ENCODE results near the gene KMT2A.
"Not testable (repeated sequence)": the region's sequence is repeated elsewhere in the genome, so short reads cannot be mapped to it uniquely, and the experiment has no call there.

The KMT2A gene

DNA sequence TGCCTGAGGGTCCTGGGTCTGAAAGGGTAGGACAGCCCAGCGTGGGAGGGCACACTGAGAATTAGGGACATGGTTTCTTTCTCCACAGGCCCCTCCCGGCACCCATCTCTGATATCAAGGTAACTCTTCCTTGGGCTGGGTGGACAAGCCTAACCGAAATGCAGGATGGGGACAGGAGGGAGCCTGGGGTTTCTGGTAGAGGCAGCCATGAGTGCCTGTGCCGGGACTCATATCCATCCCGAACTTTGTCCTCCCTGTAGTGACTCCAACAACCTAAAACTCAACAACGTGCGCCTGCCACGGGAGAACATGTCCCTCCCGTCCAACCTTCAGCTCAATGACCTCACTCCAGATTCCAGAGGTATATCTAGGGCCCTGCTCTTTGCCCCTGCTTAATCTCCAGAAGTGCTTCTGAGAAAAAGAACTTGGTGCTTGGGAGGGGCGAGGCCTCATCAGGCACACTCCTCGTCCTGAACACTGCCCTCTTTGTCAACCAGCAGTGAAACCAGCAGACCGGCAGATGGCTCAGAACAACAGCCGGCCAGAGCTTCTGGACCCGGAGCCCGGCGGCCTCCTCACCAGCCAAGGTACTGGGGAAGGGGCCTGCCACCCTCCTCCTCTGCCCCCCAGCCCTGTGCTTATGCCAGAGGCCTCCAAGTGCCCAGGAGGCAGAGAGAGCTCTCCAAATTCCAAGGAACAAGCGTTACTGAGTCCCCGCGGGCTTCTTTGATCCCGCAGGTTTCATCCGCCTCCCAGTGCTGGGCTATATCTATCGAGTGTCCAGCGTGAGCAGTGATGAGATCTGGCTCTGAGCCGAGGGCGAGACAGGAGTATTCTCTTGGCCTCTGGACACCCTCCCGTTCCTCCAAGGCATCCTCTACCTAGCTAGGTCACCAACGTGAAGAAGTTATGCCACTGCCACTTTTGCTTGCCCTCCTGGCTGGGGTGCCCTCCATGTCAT, 97.8 kb downstream of the KMT2A start:
- DNase-seq = no peak

DNA sequence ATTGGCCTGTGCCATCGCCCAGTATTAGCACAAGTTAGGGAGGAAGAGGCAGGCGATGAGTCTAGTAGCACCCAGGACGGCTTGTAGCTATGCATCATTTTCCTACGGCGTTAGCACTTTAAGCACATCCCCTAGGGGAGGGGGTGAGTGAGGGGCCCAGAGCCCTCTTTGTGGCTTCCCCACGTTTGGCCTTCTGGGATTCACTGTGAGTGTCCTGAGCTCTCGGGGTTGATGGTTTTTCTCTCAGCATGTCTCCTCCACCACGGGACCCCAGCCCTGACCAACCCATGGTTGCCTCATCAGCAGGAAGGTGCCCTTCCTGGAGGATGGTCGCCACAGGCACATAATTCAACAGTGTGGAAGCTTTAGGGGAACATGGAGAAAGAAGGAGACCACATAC, 99.0 kb downstream of the KMT2A start:
- no peak for DNase-seq

DNA sequence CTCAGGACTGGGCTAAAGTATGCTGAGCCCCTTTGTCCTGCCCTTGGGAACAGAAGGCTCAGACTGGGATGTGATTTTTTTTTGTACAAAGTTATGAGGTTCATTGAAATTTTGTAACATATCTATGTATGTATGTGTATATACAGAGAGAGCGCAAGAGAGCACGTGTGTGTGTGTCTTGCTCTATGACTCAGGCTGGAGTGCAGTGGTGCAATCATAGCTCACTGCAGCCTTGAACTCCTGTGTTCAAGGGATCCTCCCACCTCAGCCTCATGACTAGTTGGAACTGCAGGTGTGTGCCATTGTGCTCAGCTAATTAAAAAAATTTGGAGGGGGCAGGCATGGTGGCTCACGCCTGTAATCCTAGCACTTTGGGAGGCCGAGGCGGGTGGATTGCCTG, 100.4 kb downstream of the KMT2A start:
- DNase-seq = no peak

DNA sequence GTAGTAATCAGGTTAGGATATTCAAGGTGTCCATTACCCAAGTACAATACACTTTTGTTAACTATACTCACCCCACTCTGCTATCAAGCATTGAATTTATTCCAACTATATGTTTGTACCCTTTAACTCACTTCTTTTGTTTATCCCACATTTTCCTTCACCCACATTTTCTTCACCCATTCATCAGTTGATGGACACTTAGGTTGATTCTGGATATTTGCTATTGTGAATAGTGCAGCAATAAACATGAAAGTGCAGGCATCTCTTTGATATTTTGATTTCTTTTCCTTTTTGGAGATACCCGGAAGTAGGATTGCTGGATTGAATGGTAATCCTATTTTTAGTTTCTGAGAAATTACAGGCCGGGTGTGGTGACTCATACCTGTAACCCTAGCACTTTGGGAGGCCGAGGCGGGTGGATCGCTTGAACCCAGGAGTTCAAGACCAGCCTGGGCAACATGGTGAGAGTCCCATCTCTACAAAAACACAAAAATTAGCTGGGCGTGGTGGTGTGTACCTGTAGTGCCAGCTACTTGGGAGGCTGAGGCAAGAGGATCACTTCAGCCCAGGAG, 101.2 kb downstream of the KMT2A start:
- DNase-seq = no peak

DNA sequence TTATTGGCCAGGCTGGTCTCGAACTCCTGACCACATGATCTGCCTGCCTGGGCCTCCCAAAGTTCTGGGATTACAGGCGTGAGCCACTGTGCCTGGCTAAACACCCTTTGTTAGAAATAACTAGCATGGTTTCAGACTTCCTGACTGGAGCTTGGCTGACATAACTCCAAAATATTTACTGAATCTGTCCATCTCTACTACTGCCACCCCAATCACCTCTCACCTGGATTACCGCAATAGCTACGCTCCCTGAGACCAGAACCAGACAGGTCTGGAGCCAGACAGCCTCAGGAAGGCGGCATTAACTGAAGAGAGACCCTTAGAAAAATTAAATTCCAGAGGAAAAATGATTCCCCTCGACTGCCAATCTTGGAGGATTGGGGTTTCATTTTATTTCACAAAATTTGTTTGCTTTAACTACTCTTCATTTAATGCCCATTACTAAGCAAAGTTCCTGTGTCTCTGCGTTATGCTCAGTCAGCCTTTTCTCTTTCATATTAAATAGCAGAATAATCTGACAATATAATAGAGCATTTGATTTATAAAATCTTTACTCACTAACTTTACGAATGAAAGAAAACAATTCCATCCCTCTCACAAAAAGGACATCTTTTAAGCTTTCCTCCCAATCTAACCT, 107.8 kb downstream of the KMT2A start:
- no peak for DNase-seq

DNA sequence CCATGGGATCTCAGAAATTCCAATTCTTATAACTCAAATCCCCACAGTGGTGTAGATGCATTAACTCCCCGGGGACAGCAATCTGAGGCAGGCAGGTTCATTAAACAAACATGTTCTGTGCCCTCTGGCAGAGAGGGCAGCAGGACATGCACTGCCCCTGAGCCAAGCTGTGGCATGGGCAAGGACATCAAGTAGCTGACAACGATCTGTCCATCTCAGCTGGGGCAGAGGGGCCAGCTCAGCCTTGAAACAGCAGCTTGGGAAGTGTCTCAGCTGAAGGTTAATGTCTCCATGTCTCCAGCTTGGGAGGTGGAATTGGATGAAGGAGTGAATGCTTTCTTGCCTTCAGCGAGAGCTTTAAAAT, 108.3 kb downstream of the KMT2A start:
- no peak for DNase-seq

DNA sequence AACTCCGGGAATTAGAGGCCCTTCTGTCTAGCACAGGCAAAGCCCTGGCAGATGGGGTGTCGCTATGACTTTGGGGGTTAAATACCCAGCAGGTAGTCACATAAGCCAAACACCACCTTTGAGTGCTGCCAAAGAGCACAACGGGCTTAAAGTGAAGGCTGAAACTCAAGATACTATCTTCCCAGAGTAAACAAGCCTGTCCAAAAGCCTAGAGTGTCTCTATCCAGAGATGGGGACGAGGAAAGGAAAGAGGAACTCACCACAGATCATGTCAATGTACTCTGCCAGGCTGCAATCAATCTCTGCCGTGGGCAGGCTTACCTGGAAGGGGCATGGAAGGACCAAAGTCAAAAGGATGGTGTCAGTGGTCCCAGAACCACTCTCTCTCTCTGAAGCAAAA, 109.2 kb downstream of the KMT2A start:
- DNase-seq = no peak

DNA sequence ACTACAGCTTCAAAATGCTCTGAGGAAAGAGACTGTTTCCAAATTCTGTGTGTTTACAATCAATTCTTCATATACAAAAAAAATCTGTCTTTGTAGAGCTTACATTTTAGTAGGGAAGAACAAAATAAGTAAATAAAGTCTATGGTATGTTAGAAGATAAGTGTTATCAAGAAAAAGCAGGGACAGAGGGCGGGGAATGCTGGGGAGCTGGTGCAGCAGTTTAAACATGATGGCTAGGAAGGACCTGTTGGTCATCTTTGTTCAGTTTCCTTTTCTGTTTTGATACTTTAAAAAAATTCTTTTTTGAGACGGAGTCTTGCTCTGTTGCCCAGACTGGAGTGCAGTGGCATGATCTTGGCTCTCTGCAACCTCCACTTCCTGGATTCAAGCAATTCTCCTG, 110.8 kb downstream of the KMT2A start:
- DNase-seq = no peak

DNA sequence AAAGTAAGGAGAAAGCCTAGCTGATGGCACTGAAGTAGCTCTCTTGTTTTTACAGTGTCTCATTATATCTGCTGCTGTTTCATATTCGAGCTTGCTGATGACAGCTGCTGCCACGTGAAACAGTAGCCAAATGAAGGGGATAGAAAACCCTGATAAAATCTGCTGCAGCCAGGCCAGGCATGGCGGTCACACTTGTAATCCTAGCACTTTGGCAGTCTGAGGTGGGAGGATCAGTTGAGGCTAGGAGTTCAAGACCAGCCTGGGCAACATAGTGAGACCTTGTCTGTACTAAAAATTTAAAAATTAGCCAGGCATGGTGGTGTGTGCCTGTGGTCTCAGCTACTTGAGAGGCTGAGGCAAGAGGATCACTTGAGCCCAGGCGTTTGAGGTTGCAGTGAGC, 116.0 kb downstream of the KMT2A start:
- DNase-seq = no peak

DNA sequence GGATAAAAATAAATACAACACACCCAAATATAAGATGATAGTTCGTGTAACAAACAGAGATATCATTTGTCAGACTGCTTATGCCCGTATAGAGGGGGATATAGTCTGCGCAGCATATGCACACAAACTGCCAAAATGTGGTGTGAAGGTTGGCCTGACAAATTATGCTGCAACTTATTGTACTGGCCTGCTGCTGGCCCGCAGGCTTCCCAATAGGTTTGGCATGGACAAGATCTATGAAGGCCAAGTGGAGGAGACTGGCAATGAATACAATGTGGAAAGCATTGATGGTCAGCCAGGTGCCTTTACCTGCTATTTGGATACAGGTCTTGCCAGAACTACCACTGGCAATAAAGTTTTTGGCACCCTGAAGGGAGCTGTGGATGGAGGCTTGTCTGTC, 124.5 kb downstream of the KMT2A start:
- DNase-seq = no peak

DNA sequence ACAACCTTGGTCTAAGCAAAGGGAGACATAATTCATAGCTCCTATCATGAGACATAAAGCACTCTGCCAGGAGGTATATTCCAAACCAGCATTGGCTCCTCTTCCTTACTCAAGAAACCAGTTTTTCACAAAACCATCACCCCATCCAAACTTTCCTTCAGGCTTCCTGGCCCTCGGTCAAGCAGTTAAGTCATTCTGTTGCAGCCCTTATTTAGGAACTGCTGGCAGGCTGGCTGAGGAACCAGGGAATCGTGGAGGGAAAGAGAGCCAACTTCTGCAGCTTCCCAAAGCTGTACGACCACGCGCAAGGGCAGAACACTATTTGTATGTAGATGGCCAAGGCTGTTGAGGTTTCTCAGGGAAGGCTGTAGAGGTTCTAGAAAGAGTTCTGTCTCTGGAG, 128.8 kb downstream of the KMT2A start:
- DNase-seq = no peak

DNA sequence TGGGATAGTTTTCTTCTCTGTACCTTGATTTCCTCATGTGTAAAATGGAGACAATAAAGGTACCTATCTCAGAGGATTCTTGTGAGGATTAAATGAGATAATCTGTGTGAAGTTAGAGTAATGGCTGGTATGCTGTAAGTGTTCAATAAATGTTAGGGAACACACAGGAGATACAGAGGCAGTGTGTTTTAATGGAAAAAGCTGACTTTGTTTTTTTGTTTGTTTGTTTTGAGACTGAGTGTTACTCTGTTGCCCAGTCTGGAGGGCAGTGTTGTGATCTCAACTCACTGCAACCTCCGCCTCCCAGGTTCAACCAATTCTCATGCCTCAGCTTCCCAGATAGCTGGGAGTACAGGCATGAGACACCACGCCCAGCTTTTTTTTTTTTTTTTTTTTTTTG, 133.4 kb downstream of the KMT2A start:
- no peak for DNase-seq

DNA sequence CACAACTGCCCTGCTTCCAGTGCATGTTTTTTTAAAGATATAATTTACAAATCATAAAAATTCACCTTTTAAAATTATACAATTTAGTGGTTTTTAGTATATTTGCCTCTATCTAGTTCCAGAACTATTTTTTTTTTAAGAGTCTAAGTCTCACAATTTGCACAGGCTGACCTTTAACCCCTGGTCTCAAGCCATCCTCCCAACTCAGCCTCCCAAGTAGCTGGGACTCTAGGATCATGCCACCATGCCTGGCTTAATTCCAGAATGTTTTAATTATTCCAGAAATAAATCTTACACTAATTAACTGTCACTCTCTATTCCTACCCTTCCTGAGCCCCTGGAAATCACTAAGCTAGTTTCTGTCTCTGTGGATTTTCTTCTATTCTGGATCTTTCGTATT, 134.5 kb downstream of the KMT2A start:
- DNase-seq = no peak

DNA sequence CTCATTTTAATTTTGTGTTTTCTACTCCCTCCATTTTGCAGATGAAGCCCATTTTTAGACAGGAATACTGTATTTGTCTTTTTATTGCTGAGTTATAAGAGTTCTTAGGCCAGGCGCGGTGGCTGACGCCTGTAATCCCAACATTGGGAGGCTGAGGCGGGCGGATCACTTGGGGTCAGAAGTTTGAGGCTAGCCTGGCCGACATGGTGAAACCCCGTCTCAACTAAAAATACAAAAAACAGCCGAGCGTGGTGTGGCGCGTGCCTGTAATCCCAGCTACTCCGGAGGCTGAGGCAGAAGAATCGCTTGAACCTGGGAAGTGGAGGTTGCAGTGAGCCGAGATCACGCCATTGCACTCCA, 135.4 kb downstream of the KMT2A start:
- DNase-seq = not testable (repeated sequence)

DNA sequence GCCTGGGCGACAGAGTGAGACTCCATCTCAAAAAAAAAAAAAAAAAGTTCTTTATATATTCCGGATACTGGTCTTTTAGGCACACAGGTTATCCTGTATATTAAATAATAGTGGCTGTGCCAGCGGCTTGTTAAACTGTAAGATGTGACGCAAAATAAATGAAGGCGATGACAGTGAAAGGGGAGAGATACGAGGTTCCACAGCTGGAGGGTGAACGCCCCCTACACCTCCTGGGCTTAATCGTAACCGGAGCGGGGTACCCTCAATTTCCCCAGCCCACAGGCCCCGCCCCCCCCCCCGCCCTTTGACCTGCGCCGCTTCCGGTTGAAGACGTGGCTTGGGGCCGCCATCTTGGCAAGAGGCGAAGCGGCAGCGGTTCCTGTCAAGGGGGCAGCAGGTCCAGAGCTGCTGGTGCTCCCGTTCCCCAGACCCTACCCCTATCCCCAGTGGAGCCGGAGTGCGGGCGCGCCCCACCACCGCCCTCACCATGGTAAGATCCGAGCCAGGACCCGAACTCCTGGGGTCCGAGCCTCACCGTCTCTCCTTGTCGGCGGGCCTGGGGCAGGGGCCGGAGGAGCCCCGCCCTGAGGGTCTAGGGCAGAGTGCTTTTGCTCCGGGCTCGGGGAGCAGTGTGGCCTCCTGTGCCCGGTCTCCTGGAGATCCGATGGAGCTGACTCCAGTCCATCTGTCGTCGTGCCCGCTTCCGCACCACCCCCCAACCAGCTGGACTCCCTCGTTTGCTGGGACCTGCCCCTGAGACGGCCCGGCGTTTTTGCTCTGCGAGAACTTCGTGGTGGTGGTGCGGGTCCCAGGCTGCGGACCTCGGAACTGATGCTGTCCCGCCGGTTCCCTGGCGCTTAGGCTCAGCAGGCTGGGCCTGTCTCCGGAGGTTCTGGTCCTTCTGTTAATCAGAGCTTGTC, 136.0 kb downstream of the KMT2A start, which contains the start of gene ARCN1:
Gene ARCN1, plus strand, starts transcription at position 349 of the 920 bp plus-strand sequence. Its CDS starts 139 bp downstream, at position 488.
- DNase-seq = peak; percentile 44

DNA sequence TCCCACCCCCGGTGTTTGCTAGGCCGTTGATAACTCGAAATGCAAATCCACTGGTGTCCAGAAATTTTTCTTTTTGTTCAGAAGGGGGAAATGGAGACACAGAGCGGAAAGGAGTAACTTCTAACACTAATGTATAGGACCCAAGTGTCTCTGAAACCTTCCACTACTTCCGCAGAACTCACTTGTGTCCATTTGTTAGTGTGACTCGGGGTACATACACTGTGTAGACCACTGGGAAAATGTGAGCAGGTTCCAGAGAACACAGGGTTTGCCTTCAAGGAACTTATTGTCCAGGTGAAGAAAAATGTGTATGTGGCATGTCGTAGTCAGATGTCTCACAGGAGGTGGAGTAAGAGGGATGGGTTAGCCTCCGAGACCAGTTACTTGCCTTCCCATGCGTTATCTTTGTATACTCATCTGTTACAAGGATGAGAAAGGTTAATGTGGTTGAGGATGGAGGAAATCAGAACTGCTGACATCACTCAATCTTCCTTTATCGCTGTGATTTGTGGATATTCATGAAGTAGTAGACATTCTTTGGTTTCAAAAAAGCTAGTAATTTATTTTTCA, 136.8 kb downstream of the KMT2A start:
- DNase-seq = no peak

DNA sequence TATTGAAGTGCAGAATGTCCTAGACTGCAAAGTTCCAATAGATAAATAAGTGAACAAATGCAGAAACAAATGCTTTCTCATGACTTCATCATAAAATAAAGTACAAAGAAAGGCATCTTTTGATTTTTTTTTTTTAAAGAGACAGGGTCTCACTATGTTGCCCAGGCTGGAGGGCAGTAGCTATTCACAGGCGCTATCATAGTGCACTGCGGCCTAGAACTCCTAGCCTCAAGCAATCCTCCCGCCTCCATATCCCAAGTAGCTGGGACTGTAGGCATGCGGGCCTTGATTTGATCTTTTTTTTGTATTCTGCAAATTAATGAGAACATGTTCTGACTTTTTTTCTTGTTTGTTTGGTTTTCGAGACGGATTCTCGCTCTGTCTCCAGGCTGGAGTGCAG, 138.3 kb downstream of the KMT2A start:
- no peak for DNase-seq

All from DMS 273 treated with DMSO at 0.1 percent for 48 hours (cell line).